HepG2 (cell line): Measurements from ENCODE around the gene TYMP.

Experiments
- RFX5 ChIP-seq: IDR thresholded peaks from 2 replicates; pipeline ENCODE4 v1.6.1; 2011; ENCODE audit warnings: low read depth, low read length, improper control_type of control experiment
- TF ChIP-seq, protein P1 (sequence below): sonication (generic); formaldehyde crosslinking; IDR thresholded peaks from 2 replicates; pipeline ENCODE4 v1.5.0; 2020; ENCODE audit warnings: mild to moderate bottlenecking, missing genetic modification reagents
- TF ChIP-seq, protein P2 (sequence below): sonication (generic); formaldehyde crosslinking; IDR thresholded peaks from 2 replicates; pipeline ENCODE4 v1.4.0; 2020; ENCODE audit warnings: missing genetic modification reagents, mild to moderate bottlenecking, borderline replicate concordance

DNA sequence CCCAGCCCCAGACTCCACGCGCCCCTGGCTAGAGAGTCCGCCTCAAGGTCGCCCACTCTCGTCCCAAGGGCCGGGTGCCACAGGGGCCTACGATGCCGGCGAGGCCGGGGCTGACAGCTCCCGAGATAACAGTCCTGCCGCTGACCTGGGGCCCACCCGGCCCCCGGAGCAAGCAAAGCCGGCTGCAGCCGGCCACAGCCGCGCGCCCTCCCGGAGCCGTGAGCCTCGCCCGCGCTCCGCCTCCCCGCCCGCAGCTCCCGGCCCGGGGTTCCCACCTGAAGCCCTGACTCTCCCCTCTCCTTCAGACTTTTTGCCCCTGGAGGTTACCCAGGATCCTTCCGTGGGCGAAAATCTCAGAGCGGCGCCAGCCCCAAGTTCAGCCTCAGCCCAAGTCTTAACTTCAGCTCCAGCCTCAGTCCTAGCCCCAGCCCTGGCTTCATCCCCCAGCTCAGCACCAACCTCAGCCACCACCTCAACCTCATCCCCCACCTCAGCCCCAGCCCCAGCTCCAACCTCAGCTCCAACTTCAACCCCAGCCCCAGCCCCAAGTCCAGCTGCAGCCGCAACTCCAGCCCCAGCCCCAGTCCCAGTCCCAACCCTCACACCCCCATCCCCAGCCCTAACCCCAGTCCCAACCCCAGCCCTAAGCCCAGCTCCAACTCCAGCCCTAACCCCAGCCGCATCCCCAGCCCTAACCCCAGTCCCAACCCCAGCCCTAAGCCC, 17.6 kb upstream of the TYMP start:
- TF ChIP-seq RFX5 = no peak
- TF ChIP-seq, protein P1, sequence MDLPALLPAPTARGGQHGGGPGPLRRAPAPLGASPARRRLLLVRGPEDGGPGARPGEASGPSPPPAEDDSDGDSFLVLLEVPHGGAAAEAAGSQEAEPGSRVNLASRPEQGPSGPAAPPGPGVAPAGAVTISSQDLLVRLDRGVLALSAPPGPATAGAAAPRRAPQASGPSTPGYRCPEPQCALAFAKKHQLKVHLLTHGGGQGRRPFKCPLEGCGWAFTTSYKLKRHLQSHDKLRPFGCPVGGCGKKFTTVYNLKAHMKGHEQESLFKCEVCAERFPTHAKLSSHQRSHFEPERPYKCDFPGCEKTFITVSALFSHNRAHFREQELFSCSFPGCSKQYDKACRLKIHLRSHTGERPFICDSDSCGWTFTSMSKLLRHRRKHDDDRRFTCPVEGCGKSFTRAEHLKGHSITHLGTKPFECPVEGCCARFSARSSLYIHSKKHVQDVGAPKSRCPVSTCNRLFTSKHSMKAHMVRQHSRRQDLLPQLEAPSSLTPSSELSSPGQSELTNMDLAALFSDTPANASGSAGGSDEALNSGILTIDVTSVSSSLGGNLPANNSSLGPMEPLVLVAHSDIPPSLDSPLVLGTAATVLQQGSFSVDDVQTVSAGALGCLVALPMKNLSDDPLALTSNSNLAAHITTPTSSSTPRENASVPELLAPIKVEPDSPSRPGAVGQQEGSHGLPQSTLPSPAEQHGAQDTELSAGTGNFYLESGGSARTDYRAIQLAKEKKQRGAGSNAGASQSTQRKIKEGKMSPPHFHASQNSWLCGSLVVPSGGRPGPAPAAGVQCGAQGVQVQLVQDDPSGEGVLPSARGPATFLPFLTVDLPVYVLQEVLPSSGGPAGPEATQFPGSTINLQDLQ (CRISPR knock-in tag) = no peak
- TF ChIP-seq, protein P2, sequence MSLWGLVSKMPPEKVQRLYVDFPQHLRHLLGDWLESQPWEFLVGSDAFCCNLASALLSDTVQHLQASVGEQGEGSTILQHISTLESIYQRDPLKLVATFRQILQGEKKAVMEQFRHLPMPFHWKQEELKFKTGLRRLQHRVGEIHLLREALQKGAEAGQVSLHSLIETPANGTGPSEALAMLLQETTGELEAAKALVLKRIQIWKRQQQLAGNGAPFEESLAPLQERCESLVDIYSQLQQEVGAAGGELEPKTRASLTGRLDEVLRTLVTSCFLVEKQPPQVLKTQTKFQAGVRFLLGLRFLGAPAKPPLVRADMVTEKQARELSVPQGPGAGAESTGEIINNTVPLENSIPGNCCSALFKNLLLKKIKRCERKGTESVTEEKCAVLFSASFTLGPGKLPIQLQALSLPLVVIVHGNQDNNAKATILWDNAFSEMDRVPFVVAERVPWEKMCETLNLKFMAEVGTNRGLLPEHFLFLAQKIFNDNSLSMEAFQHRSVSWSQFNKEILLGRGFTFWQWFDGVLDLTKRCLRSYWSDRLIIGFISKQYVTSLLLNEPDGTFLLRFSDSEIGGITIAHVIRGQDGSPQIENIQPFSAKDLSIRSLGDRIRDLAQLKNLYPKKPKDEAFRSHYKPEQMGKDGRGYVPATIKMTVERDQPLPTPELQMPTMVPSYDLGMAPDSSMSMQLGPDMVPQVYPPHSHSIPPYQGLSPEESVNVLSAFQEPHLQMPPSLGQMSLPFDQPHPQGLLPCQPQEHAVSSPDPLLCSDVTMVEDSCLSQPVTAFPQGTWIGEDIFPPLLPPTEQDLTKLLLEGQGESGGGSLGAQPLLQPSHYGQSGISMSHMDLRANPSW (CRISPR knock-in tag) = no peak
